GM10248 (cell line): ENCODE results near the gene LSMEM2.

Experiments used
- CTCF ChIA-PET: fragments of 300-600 bp; sonication (Branson Sonifier 250); formaldehyde crosslinking; extraction: SDS; loops from one replicate; lab custom pipeline; 2021; ENCODE audit warnings: antibody characterized with exemption; lab: Yijun Ruan, JAX
- POLR2A ChIA-PET: fragments of 350-650 bp; sonication (Branson Sonifier 250); formaldehyde crosslinking; extraction: SDS; loops from one replicate; lab custom pipeline; 2020; ENCODE audit warnings: antibody characterized with exemption; lab: Yijun Ruan, JAX
- DNase-seq: peaks from one replicate; pipeline ENCODE4 v3.0.0; 2012; ENCODE audit errors: extremely low spot score
- TF ChIP-seq, protein P1 (sequence below): IDR thresholded peaks from 2 replicates; pipeline ENCODE4 v1.5.1; 2012; ENCODE audit warnings: mild to moderate bottlenecking, low read depth; ENCODE audit errors: extremely low read depth, missing control alignments, control extremely low read depth

Gene LSMEM2

DNA sequence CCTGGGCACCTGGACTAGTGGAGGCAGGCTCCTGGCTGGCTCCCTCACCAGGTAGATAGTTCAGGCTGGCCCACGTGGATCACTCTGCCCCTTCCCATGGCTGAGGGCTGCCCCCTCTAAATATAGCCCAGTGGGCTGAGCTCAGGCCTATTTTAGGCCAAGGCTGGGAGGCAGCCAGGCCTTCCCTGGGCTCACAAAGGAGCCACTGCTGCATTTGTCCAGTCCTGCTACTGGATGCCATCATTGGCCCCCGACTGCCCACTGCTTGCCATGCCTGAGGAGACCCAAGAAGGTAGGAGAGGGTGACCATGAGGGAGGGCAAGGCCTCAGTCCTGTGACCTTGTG is at the start of gene LSMEM2:
Gene LSMEM2 (plus strand): TSS at position 208 of the 345 bp plus-strand sequence. CDS start 27 bp downstream, at position 235.
- ChIA-PET CTCF (interaction anchor here (1.1 to 2.3 kb wide), 8 partner anchors 10 to 157 kb away, joined by 3 to 8 read pairs (median 4); partner anchors contain the start of gene IFRD2), POLR2A (no interaction called here)
- DNase-seq = no peak
- TF ChIP-seq, protein P1, sequence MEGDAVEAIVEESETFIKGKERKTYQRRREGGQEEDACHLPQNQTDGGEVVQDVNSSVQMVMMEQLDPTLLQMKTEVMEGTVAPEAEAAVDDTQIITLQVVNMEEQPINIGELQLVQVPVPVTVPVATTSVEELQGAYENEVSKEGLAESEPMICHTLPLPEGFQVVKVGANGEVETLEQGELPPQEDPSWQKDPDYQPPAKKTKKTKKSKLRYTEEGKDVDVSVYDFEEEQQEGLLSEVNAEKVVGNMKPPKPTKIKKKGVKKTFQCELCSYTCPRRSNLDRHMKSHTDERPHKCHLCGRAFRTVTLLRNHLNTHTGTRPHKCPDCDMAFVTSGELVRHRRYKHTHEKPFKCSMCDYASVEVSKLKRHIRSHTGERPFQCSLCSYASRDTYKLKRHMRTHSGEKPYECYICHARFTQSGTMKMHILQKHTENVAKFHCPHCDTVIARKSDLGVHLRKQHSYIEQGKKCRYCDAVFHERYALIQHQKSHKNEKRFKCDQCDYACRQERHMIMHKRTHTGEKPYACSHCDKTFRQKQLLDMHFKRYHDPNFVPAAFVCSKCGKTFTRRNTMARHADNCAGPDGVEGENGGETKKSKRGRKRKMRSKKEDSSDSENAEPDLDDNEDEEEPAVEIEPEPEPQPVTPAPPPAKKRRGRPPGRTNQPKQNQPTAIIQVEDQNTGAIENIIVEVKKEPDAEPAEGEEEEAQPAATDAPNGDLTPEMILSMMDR = no peak

DNA sequence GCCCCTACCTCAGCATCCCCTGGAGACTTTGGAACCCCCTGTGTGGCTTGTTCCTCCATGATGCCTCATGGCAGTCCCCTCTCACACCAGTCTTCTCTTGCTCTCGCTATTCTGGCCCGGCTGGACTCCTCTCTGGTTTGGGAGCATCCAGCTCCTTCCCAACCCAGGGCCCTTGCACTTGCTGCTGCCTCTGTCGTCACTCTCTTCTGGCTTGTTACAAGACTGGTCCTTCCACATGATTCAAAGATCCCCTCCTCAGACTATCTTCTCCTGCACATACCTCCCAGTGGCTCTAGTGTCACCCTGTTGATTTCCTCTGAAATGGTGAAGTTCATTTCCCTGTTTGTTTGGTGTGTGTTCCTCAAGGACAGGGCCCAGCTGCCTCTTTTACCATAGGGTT is 49.4 kb upstream of the LSMEM2 start:
- POLR2A ChIA-PET = no interaction called here
- no peak for DNase-seq
- CTCF ChIA-PET = interaction anchor here (1.5 to 26.7 kb wide), 6 partner anchors 13 to 109 kb away, joined by 3 to 393 read pairs (median 74); partner anchors contain the start of gene GNAT1
- TF ChIP-seq, protein P1 = no peak

DNA sequence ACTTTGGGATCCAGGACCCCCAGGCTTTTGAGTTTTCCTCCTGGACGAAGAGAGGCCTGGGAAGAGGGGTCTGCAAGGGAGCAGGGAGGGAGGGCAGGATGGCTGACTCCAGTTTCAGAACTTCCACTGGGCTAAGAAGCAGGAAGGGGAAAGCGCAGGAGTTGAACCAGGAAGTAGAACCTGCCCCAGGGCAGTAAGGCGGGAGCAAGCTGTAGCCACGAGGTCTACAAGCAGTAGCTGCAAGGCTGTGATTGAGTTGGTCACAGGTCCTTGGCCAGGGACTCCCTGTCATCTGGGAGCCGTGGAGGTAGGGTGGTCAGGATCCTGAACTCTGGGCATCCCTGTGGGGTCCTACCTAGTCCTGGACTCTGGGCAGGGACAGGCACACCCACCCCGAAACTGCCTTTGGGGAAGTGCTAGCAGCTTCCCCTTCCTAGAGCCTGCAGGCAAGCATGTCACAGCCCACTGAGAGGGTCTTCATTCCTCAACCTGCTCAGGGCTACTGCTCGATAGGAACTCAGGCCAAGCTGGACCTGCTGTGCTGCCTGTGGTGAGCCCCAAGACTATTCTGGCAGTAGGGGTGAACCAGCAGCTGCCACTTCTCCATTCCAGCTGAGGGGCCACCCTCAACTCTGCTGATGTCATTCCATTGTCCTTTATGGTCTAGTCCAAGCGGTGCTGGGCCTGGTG is 48.6 kb upstream of the LSMEM2 start:
- ChIA-PET CTCF (interaction anchor here (1.0 to 26.7 kb wide), 7 partner anchors 14 to 314 kb away, joined by 3 to 393 read pairs (median 59); partner anchors contain the start of gene GNAT1), POLR2A (no interaction called here)
- DNase-seq = no peak
- TF ChIP-seq, protein P1 = no peak

DNA sequence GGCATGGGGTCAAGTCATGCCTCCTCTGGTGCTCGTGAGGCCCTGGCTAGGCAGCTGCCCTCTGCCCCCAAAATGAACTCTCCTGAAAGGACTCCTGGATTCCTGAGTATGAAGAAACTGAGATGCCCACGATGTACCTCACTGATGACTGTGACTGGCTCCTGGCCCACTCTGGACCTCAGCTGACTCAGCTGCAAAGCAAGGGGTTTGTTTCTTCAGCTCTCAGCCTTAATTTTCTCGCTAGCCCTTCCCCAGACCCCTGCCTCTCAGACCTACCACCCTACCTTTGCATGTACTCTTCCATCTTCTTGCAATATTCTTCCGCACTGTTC is 48.1 kb upstream of the LSMEM2 start:
- DNase-seq = no peak
- ChIA-PET POLR2A (no interaction called here), CTCF (interaction anchor here (1.0 to 26.7 kb wide), 6 partner anchors 15 to 313 kb away, joined by 3 to 393 read pairs (median 46); partner anchors contain the start of gene GNAT1)
- TF ChIP-seq, protein P1 = no peak

DNA sequence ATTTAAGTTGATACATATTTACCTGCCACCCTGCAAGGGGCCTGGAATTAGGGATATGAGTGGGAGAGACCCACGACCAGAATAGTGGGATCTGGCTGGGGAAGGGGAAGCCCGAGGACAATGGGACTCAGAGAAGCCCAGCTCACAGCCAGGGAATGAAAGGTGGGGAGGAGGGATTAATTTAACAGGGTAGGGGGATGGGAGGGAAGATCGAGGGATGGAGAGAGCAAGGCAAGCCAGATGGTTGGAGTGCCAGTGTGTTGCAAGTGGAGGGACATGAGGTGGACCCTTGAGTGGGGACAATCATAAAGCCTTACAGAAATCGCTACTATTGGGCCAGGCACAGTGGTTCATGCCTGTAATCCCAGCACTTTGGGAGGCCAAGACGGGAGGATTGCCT is 47.3 kb upstream of the LSMEM2 start:
- TF ChIP-seq, protein P1 = no peak
- CTCF ChIA-PET = interaction anchor here (1.4 to 26.7 kb wide), 4 partner anchors 14 to 43 kb away, joined by 3 to 393 read pairs (median 182); partner anchors contain the start of gene GNAT1
- POLR2A ChIA-PET = no interaction called here

DNA sequence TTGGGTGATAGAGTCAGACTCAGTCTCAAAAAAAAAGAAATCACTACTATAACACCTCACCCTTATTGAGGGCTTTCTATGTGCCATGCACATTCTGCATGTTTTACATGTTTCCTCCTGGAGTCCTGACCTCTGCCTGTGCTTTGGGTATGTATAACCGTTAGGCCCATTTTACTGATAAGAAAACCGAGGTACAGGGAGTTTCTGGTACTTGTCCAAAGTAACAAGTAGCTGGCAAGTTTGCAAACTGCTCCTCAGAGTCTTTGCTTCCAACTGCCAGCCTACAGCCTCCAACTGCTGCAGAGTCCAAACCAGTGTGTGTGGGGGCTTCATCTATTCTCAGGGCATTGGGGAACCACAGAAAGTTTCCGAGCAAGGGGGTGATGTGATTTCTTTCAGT is 46.6 kb upstream of the LSMEM2 start:
- DNase-seq = no peak
- TF ChIP-seq, protein P1 = no peak
- ChIA-PET CTCF (interaction anchor here (2.5 to 26.7 kb wide), 3 partner anchors 13 to 43 kb away, joined by 11 to 393 read pairs (median 276); partner anchors contain the start of gene GNAT1), POLR2A (no interaction called here)

More for the DNA sequence above, 47.3 kb upstream of the LSMEM2 start:
- no peak for DNase-seq
